K562 (cell line): Measurements from ENCODE around the gene NCCRP1. TPM values are rescaled to one million over a fixed set of nuclear protein-coding genes. Genes with fewer than 3 reads are reported as not detected.

Source experiments
- ATAC-seq: fragments of 200-7000 bp; cut with Tn5 transposase; 3 replicates; pipeline ENCODE4 v1.9.1; 2020; ENCODE audit warnings: moderate library complexity
- BruUV-seq: library from RNA; stranded (reverse); fragments of 400-500 nt; replicated peaks from 2 replicates; lab custom pipeline; 2021; lab: Mats Ljungman, UMichigan
- CTCF ChIA-PET: fragments of 300-600 bp; formaldehyde crosslinking; extraction: SDS; loops from one replicate; lab custom pipeline; 2021; ENCODE audit warnings: low intra/inter-chr PET ratio; lab: Yijun Ruan, JAX
- POLR2A ChIA-PET: fragments of 300-600, 350-650 bp; sonication (Branson Sonifier 250); formaldehyde crosslinking; extraction: SDS; loops from one replicate; lab custom pipeline; 2021; ENCODE audit warnings: antibody characterized with exemption, inconsistent platforms; lab: Yijun Ruan, JAX
- DNase-seq, 4 experiments: peaks; one replicate each; pipeline versions ENCODE4 v3.0.0 to v3.0.0-alpha.2; 2011 to 2018; ENCODE audit warnings: low spot score in 3 of 4, mixed read lengths in 3 of 4; ENCODE audit errors: extremely low read depth in 1 of 4
- FAIRE-seq: peaks from 2 replicates; lab custom pipeline; 2011; peaks lifted over from hg19 to GRCh38; lab: Jason Lieb, UNC
- H2AFZ ChIP-seq: 2 replicates; pipeline ENCODE4 v1.6.0; 2011; ENCODE audit warnings: low read depth, low read length, control low read depth, inconsistent platforms
- H3K27ac ChIP-seq: fragments of 200-600 bp; 3 replicates; pipeline ENCODE4 v1.8.0; 2011; ENCODE audit warnings: low read depth, mild to moderate bottlenecking, control low read depth, inconsistent platforms, low read length, moderate library complexity, mixed read lengths; ENCODE audit errors: extremely low read depth
- H3K27me3 ChIP-seq, 2 experiments: fragments of 300-600 bp in 1 of 2; 2 replicates in 1 of 2; 3 replicates in 1 of 2; pipeline versions ENCODE4 v1.6.0 to v1.8.0; 2011; ENCODE audit warnings: inconsistent platforms in 2 of 2, low read length in 2 of 2, mild to moderate bottlenecking in 1 of 2, mixed read lengths in 1 of 2, moderate library complexity in 1 of 2; ENCODE audit not compliant: control insufficient read depth in 2 of 2, insufficient read depth in 2 of 2
- H3K36me3 ChIP-seq: fragments of 300-600 bp; 3 replicates; pipeline ENCODE4 v1.8.0; 2011; ENCODE audit warnings: mild to moderate bottlenecking, low read length, inconsistent platforms; ENCODE audit not compliant: control insufficient read depth, insufficient read depth
- H3K4me1 ChIP-seq, 2 experiments: fragments of 200-600 bp in 1 of 2; replicated peaks in 1 of 2; 2 replicates in 1 of 2; 3 replicates in 1 of 2; pipeline versions ENCODE4 v1.5.1 to v1.8.0; 2011; ENCODE audit warnings: inconsistent platforms in 2 of 2, low read length in 2 of 2, mild to moderate bottlenecking in 1 of 2, mixed read lengths in 1 of 2, moderate library complexity in 1 of 2; ENCODE audit not compliant: control insufficient read depth in 2 of 2, insufficient read depth in 2 of 2
- H3K4me2 ChIP-seq: 2 replicates; pipeline ENCODE4 v1.6.1; 2011; ENCODE audit warnings: low read length, control low read depth, inconsistent platforms, mixed read lengths; ENCODE audit not compliant: insufficient read depth
- H3K4me3 ChIP-seq: fragments of 200-600 bp; sonication (generic), shearing (Covaris generic); 2 replicates; pipeline ENCODE4 v1.5.1; 2016; ENCODE audit warnings: control low read depth, inconsistent platforms
- H3K79me2 ChIP-seq: fragments of 200-600 bp; 3 replicates; pipeline ENCODE4 v1.8.0; 2011; ENCODE audit warnings: low read length, inconsistent platforms; ENCODE audit not compliant: control insufficient read depth, insufficient read depth
- H3K9ac ChIP-seq, 2 experiments: 2 replicates each; pipeline versions ENCODE4 v1.6.0 to v1.6.1; 2011; ENCODE audit warnings: low read depth in 2 of 2, low read length in 2 of 2, control low read depth in 1 of 2, inconsistent platforms in 1 of 2, mild to moderate bottlenecking in 1 of 2, mixed read lengths in 1 of 2; ENCODE audit not compliant: insufficient read depth in 1 of 2
- H3K9me1 ChIP-seq: one replicate; pipeline ENCODE4 v1.6.0; 2011; ENCODE audit warnings: inconsistent platforms, mild to moderate bottlenecking, low read length, moderate library complexity; ENCODE audit not compliant: control insufficient read depth, insufficient read depth
- H3K9me3 ChIP-seq: replicated peaks from 2 replicates; pipeline ENCODE4 v1.5.1; 2011; ENCODE audit warnings: low read depth, low read length, inconsistent platforms; ENCODE audit not compliant: control insufficient read depth, insufficient read depth
- H4K20me1 ChIP-seq: replicated peaks from 2 replicates; pipeline ENCODE4 v1.6.1; 2011; ENCODE audit warnings: low read length, inconsistent platforms, mixed read lengths; ENCODE audit not compliant: control insufficient read depth, insufficient read depth
- ZNF561 ChIP-seq: fragments of 450-650 bp; formaldehyde crosslinking; conservative IDR thresholded peaks from 2 replicates; pipeline ENCODE4 v1.4.0; 2020; ENCODE audit warnings: mild to moderate bottlenecking, moderate library complexity
- ZNF717 ChIP-seq: fragments of 250-450 bp; sonication (Bioruptor Pico); IDR thresholded peaks from 2 replicates; pipeline ENCODE4 v1.5.0; 2021
- WGBS: fragments of 100-300 bp; shearing (Covaris generic); methylation state at CpG from one replicate; pipeline ENCODE4 v1.1.6; 2016; ENCODE audit warnings: low coverage, mixed read lengths; ENCODE audit not compliant: insufficient coverage; ENCODE audit errors: missing lambda C conversion rate; 5-methylcytosine and 5-hydroxymethylcytosine counted together
- in situ Hi-C: fragments of 300-500 bp; cut with MboI; formaldehyde crosslinking; loops from 4 replicates; pipeline ENCODE4 v1.15.0; 2018; ENCODE audit warnings: inconsistent platforms, mixed read lengths
- intact Hi-C: fragments of 100-400 bp; cut with micrococcal nuclease; formaldehyde crosslinking; loops from 2 replicates; pipeline ENCODE4 v1.14.2; 2022
- polyA plus RNA-seq, 8 experiments: library from polyadenylated mRNA; depleted of rRNA in 4 of 8; stranded (reverse) in 5 of 8; unstranded in 3 of 8; fragments of >200 nt; fragmentation: Nextera tagmentation in 2 of 8; fragmentation: Illumina TruSeq in 1 of 8; extraction: Ambion mirVana in 2 of 8; extraction: Trizol in 1 of 8; gene quantifications; 2 replicates each; pipeline versions ENCODE4 v1.2.1 to v1.2.3, GENCODE V29; 2011 to 2014; ENCODE audit warnings: inconsistent platforms in 1 of 8, missing spikeins in 1 of 8
- total RNA-seq, 7 experiments: library from RNA; depleted of rRNA in 6 of 7; stranded (reverse); fragments of >200 nt in 6 of 7; fragmentation: Illumina TruSeq in 2 of 7; extraction: Trizol in 2 of 7; gene quantifications; 2 replicates each; pipeline versions ENCODE4 v1.2.1 to v1.2.3, GENCODE V29; 2011 to 2021; ENCODE audit warnings: low replicate concordance in 1 of 7

Gene NCCRP1
- total and polyA plus RNA-seq, 9 of the 15 experiments (the other 6 are each of a cell fraction or from before 2014, with no cell fraction given) = 0.05 TPM; not detected in 8

GRCh38 chr19:39170386-39171231, 26.2 kb upstream of the NCCRP1 start:
- H4K20me1 ChIP-seq = peaks cover 4% of the 10 kb centered on the region; the same call in 1 of the 2 replicates
- peaks cover 4% of the 10 kb centered on the region; the same call in 2 of the 3 replicates for H3K79me2 ChIP-seq
- no peaks in the 10 kb centered on the region for H3K9me3 ChIP-seq
- H3K9me1 ChIP-seq = no peaks in the 10 kb centered on the region
- intact Hi-C loops = no loop called here
- ATAC-seq = no peak
- H3K27me3 ChIP-seq = no peaks in the 10 kb centered on the region
- ChIA-PET CTCF (no interaction called here), POLR2A (no interaction called here)
- no peak overlapping the region for H3K4me3 ChIP-seq
- FAIRE-seq = no peak
- no peak for DNase-seq
- no peak overlapping the region for H3K4me2 ChIP-seq
- H2AFZ ChIP-seq = no peak overlapping the region
- no TSS peak for BruUV-seq
- 84% methylated on average over 12 of the region's 17 CpGs for WGBS
- peaks cover 37% of the 10 kb centered on the region; the same call in 1 of the 3 replicates for H3K36me3 ChIP-seq
- H3K27ac ChIP-seq = no peak overlapping the region
- TF ChIP-seq ZNF717 (CRISPR knock-in tag) (no peak), ZNF561 (CRISPR knock-in tag) (no peak)
- TF ChIP-seq, all 486 proteins: peak for 0
- Histone ChIP-seq H3K4me1 (peaks cover 0 to 41% of the 10 kb centered on the region in 2 experiments; a peak in 2 of 5 replicates), H3K9ac (peak overlapping the region in 1 of 2 experiments; percentile 58; a peak in 1 of 4 replicates)
- in situ Hi-C loops = no loop called here
